Panc1 (cell line): ENCODE results near the gene MDGA2. TPM values are rescaled to one million over a fixed set of nuclear protein-coding genes. Genes with fewer than 3 reads are reported as not detected.

Source experiments
- ATAC-seq: fragments of 200-7000 bp; cut with Tn5 transposase; 2 replicates; pipeline ENCODE4 v1.9.1; 2020; ENCODE audit warnings: mild to moderate bottlenecking, moderate library complexity
- BruUV-seq: library from RNA; stranded (reverse); fragments of 400-500 nt; replicated peaks from 2 replicates; lab custom pipeline; 2021; lab: Mats Ljungman, UMichigan
- CTCF ChIA-PET: fragments of 300-600 bp; sonication (Branson Sonifier 250); formaldehyde crosslinking; loops from one replicate; lab custom pipeline; 2022; ENCODE audit warnings: antibody characterized with exemption; lab: Charles Lee
- POLR2A ChIA-PET: fragments of 300-600 bp; sonication (Branson Sonifier 250); formaldehyde crosslinking; loops from one replicate; lab custom pipeline; 2022; ENCODE audit warnings: antibody characterized with exemption; lab: Charles Lee
- DNase-seq: peaks from one replicate; pipeline ENCODE4 v3.0.0-alpha.2; 2010; ENCODE audit warnings: low read depth, low spot score
- H3K27ac ChIP-seq: 2 replicates; pipeline ENCODE4 v1.5.1; 2011; ENCODE audit warnings: mild to moderate bottlenecking, low read length, inconsistent platforms
- H3K27me3 ChIP-seq: fragments of 200-500 bp; sonication (Bioruptor generic); 2 replicates; pipeline ENCODE4 v1.6.0; 2014; ENCODE audit warnings: low read length, inconsistent platforms; ENCODE audit not compliant: control insufficient read depth, insufficient read depth
- H3K36me3 ChIP-seq: fragments of 200-500 bp; sonication (Bioruptor generic); 2 replicates; pipeline ENCODE4 v1.5.1; 2014; ENCODE audit warnings: inconsistent platforms, mild to moderate bottlenecking, low read length, moderate library complexity; ENCODE audit not compliant: control insufficient read depth, insufficient read depth
- H3K4me1 ChIP-seq: 2 replicates; pipeline ENCODE4 v1.5.1; 2011; ENCODE audit warnings: inconsistent platforms, mild to moderate bottlenecking, low read length, moderate library complexity; ENCODE audit not compliant: control insufficient read depth, insufficient read depth
- H3K4me3 ChIP-seq, 2 experiments: 2 replicates each; pipeline ENCODE4 v1.5.1; 2011 to 2012; ENCODE audit warnings: low read depth in 2 of 2, low read length in 2 of 2, mild to moderate bottlenecking in 2 of 2, inconsistent platforms in 1 of 2, moderate library complexity in 1 of 2
- H3K9me3 ChIP-seq: fragments of 200-500 bp; sonication (Bioruptor generic); 2 replicates; pipeline ENCODE4 v1.5.1; 2014; ENCODE audit warnings: low read depth, mild to moderate bottlenecking, inconsistent platforms, low read length, moderate library complexity; ENCODE audit not compliant: control insufficient read depth, insufficient read depth
- POLR2AphosphoS5 ChIP-seq: IDR thresholded peaks from 2 replicates; pipeline ENCODE4 v1.6.1; 2012; ENCODE audit warnings: mild to moderate bottlenecking, low read depth, low read length, moderate library complexity
- SIN3A ChIP-seq: IDR thresholded peaks from 2 replicates; pipeline ENCODE4 v1.6.1; 2012; ENCODE audit warnings: low read depth, mild to moderate bottlenecking, low read length, moderate library complexity, borderline replicate concordance; ENCODE audit not compliant: insufficient read depth
- TCF7L2 ChIP-seq: IDR thresholded peaks from 2 replicates; pipeline ENCODE4 v1.6.1; 2011; ENCODE audit warnings: mild to moderate bottlenecking, low read depth, low read length, inconsistent platforms
- in situ Hi-C: cut with HindIII; loops from 2 replicates; pipeline ENCODE4 v1.10.0; 2016; ENCODE audit warnings: low sequenced_read_pairs, low pct_unique_long_range_greater_than_20kb
- intact Hi-C: fragments of 100-400 bp; cut with micrococcal nuclease; formaldehyde crosslinking; loops from one replicate; pipeline ENCODE4 v1.10.0; 2022; ENCODE audit not compliant: unreplicated experiment
- total RNA-seq: library from RNA; stranded (reverse); gene quantifications from one replicate; pipeline ENCODE4 v1.2.1, GENCODE V29; 2021; ENCODE audit not compliant: unreplicated experiment
- TF ChIP-seq, protein P1 (sequence below), 2 experiments: IDR thresholded peaks; 2 replicates each; pipeline ENCODE4 v1.6.1; 2011 to 2012; ENCODE audit warnings: low read depth in 2 of 2, control low read depth in 1 of 2, low read length in 1 of 2, mild to moderate bottlenecking in 1 of 2, moderate library complexity in 1 of 2; ENCODE audit not compliant: insufficient read depth in 1 of 2
- TF ChIP-seq, protein P2 (sequence below): fragments of 450-650 bp; IDR thresholded peaks from 2 replicates; pipeline ENCODE4 v1.5.1; 2017; ENCODE audit warnings: mild to moderate bottlenecking

The MDGA2 gene
- total RNA-seq, 1 experiment from 2014 or later: not detected

DNA sequence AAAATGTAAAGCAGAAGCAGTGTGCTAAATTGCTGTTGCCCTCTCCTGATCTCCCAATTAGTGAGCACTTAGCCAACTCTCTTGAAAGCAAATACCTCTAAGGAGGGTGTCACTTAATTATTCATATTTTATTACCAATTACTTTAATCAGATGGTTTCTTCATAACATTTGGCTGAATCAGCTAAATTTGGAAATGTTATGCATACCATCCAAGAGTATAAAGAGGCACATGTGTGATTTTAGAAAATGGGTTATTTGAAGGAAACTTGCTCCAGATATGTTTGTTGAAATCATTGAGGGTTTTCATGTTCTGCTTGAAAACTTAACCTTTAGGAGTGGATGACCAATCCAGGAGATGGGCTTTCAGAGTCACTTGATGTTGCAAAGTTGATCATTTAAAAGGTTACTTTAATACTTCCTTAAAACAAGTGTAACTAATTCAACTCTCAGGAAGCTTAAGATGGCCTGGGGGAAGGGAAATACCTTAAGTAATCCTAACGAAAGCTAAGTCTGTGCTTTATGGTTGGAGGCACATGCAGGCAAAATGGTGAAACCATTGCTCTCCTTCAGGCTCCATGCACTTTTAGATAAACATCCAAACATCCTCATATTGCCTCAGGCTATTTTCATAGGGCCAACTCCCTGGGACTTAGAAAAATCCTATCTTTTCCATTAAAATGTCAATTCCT, 434.5 kb downstream of the MDGA2 start:
- intact Hi-C loops: no loop called here
- POLR2A ChIA-PET: no interaction called here
- no peak for ATAC-seq
- CTCF ChIA-PET: no interaction called here
- DNase-seq: no peak
- Histone ChIP-seq H3K36me3 (no peaks in the 10 kb centered on the region), H3K27me3 (no peaks in the 10 kb centered on the region), H3K4me1 (no peaks in the 10 kb centered on the region), H3K27ac (no peak overlapping the region), H3K9me3 (no peaks in the 10 kb centered on the region), H3K4me3 (no peak overlapping the region)
- no TSS peak for BruUV-seq
- in situ Hi-C loops: no loop called here
- no peak for TF ChIP-seq SIN3A
- TF ChIP-seq, protein P1, sequence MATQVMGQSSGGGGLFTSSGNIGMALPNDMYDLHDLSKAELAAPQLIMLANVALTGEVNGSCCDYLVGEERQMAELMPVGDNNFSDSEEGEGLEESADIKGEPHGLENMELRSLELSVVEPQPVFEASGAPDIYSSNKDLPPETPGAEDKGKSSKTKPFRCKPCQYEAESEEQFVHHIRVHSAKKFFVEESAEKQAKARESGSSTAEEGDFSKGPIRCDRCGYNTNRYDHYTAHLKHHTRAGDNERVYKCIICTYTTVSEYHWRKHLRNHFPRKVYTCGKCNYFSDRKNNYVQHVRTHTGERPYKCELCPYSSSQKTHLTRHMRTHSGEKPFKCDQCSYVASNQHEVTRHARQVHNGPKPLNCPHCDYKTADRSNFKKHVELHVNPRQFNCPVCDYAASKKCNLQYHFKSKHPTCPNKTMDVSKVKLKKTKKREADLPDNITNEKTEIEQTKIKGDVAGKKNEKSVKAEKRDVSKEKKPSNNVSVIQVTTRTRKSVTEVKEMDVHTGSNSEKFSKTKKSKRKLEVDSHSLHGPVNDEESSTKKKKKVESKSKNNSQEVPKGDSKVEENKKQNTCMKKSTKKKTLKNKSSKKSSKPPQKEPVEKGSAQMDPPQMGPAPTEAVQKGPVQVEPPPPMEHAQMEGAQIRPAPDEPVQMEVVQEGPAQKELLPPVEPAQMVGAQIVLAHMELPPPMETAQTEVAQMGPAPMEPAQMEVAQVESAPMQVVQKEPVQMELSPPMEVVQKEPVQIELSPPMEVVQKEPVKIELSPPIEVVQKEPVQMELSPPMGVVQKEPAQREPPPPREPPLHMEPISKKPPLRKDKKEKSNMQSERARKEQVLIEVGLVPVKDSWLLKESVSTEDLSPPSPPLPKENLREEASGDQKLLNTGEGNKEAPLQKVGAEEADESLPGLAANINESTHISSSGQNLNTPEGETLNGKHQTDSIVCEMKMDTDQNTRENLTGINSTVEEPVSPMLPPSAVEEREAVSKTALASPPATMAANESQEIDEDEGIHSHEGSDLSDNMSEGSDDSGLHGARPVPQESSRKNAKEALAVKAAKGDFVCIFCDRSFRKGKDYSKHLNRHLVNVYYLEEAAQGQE (IDR thresholded peaks at IDR 0.05; ENCODE audit: insufficient read depth in 1 of 2, low read depth in 2 of 2, low read length in 1 of 2): no peak

DNA sequence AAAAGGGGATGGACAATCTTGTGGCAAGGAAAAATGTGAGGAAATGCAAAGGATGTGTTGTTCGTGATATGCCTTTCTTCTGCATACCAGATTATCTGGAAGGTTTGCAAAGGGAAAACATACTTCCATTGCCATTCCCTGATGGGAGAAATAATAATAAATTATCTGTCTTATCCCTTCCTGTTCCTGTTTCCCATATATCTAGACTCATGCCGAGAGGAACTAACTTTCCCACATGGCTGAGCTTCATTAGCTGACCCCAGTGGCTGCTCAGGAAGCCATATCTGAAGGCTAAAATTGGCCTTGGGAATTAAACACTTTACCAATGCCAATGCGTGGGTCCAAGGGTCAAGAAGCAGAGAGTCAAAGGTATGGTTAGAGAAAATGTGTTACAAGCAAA, 439.8 kb downstream of the MDGA2 start:
- in situ Hi-C loops: no loop called here
- H3K4me3 ChIP-seq: no peak overlapping the region
- H3K36me3 ChIP-seq: no peaks in the 10 kb centered on the region
- H3K9me3 ChIP-seq: no peaks in the 10 kb centered on the region
- DNase-seq (no peak), ATAC-seq (no peak)
- no peaks in the 10 kb centered on the region for H3K4me1 ChIP-seq
- ChIA-PET POLR2A (no interaction called here), CTCF (no interaction called here)
- H3K27ac ChIP-seq: no peak overlapping the region
- TF ChIP-seq SIN3A: no peak
- TF ChIP-seq TCF7L2: no peak
- TF ChIP-seq, protein P2, sequence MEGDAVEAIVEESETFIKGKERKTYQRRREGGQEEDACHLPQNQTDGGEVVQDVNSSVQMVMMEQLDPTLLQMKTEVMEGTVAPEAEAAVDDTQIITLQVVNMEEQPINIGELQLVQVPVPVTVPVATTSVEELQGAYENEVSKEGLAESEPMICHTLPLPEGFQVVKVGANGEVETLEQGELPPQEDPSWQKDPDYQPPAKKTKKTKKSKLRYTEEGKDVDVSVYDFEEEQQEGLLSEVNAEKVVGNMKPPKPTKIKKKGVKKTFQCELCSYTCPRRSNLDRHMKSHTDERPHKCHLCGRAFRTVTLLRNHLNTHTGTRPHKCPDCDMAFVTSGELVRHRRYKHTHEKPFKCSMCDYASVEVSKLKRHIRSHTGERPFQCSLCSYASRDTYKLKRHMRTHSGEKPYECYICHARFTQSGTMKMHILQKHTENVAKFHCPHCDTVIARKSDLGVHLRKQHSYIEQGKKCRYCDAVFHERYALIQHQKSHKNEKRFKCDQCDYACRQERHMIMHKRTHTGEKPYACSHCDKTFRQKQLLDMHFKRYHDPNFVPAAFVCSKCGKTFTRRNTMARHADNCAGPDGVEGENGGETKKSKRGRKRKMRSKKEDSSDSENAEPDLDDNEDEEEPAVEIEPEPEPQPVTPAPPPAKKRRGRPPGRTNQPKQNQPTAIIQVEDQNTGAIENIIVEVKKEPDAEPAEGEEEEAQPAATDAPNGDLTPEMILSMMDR: no peak
- TF ChIP-seq, protein P1 (IDR thresholded peaks at IDR 0.05; ENCODE audit: insufficient read depth in 1 of 2, low read depth in 2 of 2, low read length in 1 of 2): no peak
- no peak for TF ChIP-seq POLR2AphosphoS5
- no TSS peak for BruUV-seq
- H3K27me3 ChIP-seq: no peaks in the 10 kb centered on the region
- intact Hi-C loops: no loop called here
